OCI-LY1 (cell line): Measurements from ENCODE around the gene ZNF507.

Source experiments
- EZH2 ChIP-seq: fragments of 200-600 bp; sonication (generic), shearing (Covaris generic); IDR thresholded peaks from 2 replicates; pipeline ENCODE4 v1.8.0; 2017; ENCODE audit warnings: borderline replicate concordance, mixed run types, mild to moderate bottlenecking, antibody characterized with exemption, low read length, moderate library complexity, mixed read lengths
- TF ChIP-seq, protein P1 (sequence below): fragments of 200-600 bp; sonication (generic), shearing (Covaris generic); IDR thresholded peaks from 2 replicates; pipeline ENCODE4 v1.5.1; 2017; ENCODE audit warnings: mild to moderate bottlenecking, antibody characterized with exemption, low read length, moderate library complexity, mixed read lengths

GRCh38 chr19:32415669-32416068 lies 70.3 kb downstream of the ZNF507 start:
- TF ChIP-seq, protein P1, sequence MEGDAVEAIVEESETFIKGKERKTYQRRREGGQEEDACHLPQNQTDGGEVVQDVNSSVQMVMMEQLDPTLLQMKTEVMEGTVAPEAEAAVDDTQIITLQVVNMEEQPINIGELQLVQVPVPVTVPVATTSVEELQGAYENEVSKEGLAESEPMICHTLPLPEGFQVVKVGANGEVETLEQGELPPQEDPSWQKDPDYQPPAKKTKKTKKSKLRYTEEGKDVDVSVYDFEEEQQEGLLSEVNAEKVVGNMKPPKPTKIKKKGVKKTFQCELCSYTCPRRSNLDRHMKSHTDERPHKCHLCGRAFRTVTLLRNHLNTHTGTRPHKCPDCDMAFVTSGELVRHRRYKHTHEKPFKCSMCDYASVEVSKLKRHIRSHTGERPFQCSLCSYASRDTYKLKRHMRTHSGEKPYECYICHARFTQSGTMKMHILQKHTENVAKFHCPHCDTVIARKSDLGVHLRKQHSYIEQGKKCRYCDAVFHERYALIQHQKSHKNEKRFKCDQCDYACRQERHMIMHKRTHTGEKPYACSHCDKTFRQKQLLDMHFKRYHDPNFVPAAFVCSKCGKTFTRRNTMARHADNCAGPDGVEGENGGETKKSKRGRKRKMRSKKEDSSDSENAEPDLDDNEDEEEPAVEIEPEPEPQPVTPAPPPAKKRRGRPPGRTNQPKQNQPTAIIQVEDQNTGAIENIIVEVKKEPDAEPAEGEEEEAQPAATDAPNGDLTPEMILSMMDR, result no peak
- no peak for TF ChIP-seq EZH2
